NCI-H2227 treated with DMSO at 0.1 percent for 48 hours (cell line): ENCODE measurements around the gene FBXL16.

Source experiments
- DNase-seq: peaks from one replicate; lab custom pipeline; 2025; lab: John Stamatoyannopoulos, UW

Gene FBXL16

GRCh38 chr16:676913-677312, 28.7 kb downstream of the FBXL16 start:
- DNase-seq, result no peak

GRCh38 chr16:676565-676902, 29.1 kb downstream of the FBXL16 start:
- DNase-seq, result no peak

- DNase-seq, result no peak
These were observed 29.6 kb downstream of the FBXL16 start for GRCh38 chr16:675884-676564.

GRCh38 chr16:674968-675883, 30.4 kb downstream of the FBXL16 start, which contains the start of gene RHBDL1:
Gene RHBDL1 (plus strand): TSS chr16:675671. CDS start chr16:675791, 120 bp downstream.
- DNase-seq, result no peak

- DNase-seq, result no peak
These were observed 31.3 kb downstream of the FBXL16 start for GRCh38 chr16:674214-674881.

- no peak for DNase-seq
These were observed 32.1 kb downstream of the FBXL16 start for GRCh38 chr16:673399-673991.

GRCh38 chr16:672851-673250, 32.8 kb downstream of the FBXL16 start:
- no peak for DNase-seq

- no peak for DNase-seq
These were observed 33.2 kb downstream of the FBXL16 start for GRCh38 chr16:672371-672770.

GRCh38 chr16:671353-672131, 34.1 kb downstream of the FBXL16 start:
- DNase-seq, result no peak

- DNase-seq, result no peak
These were observed 34.9 kb downstream of the FBXL16 start for GRCh38 chr16:670485-671352.

- DNase-seq, result no peak
These were observed 35.9 kb downstream of the FBXL16 start for GRCh38 chr16:669666-670065.

GRCh38 chr16:668519-669171, 37.0 kb downstream of the FBXL16 start:
- no peak for DNase-seq

- peak; percentile 92 for DNase-seq
These were observed 37.7 kb downstream of the FBXL16 start, which contains the start of gene RHOT2 for GRCh38 chr16:667780-668518. Gene RHOT2 (plus strand): TSS chr16:668132. CDS start chr16:668200, 68 bp downstream.

- DNase-seq, result no peak
These were observed 38.4 kb downstream of the FBXL16 start for GRCh38 chr16:667113-667779.

- no peak for DNase-seq
These were observed 39.0 kb downstream of the FBXL16 start for GRCh38 chr16:666572-666971.

- DNase-seq, result no peak
These were observed 43.0 kb downstream of the FBXL16 start for GRCh38 chr16:662597-662996.

GRCh38 chr16:662095-662494, 43.5 kb downstream of the FBXL16 start:
- no peak for DNase-seq

GRCh38 chr16:661184-661821, 44.3 kb downstream of the FBXL16 start:
- DNase-seq, result no peak
